Measurements from ENCODE around the gene ANXA8. TPM values are rescaled to one million over a fixed set of nuclear protein-coding genes. Genes with fewer than 3 reads are reported as not detected.

The ANXA8 gene
- total RNA-seq, 8 experiments from 2014 or later = 0.11 to 2.1 (median 1.3) TPM; not detected in 4

DNA sequence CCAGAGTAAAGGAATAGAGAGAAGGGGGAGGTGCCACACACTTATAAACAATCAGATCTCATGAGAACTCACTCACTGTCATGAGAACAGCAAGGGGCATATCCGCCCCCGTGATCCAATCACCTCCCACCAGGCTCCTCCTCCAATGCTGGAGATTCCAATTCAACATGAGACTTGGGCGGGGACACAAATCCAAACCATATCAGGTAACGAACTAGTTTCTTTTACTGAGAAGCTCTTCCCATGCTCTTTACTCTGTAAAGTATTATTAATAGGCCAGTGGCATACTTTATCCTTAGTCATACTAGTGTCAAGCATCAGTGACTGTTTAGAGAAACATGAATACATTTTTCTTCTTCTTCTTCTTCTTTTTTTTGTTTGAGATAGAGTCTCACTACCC is 60.4 kb downstream of the ANXA8 start:
- in situ Hi-C loops (cut with MboI; ENCODE audit: low pct_unique_long_range_greater_than_20kb in 2 of 9, low sequenced_read_pairs in 9 of 9, unreplicated experiment in 9 of 9) = loop anchor here in 1 of 9 experiments (10.0 kb wide), 1 partner anchor 49 kb away; no protein-coding TSS in a partner anchor
- Histone ChIP-seq H3K4me3 (no peak overlapping the region), H3K27ac (no peak overlapping the region), H3K4me1 (replicated peaks in 1 of 2) (peaks cover 0 to 3% of the 10 kb centered on the region in 2 donors)
- ATAC-seq (replicated peaks in 6 of 8) = no peak
- 20 to 95% (median 76%) methylated on average over 1 to 4 of the region's 4 CpGs; no CpG with 5 or more reads in 3 of the 10 experiments for WGBS, 10 experiments

DNA sequence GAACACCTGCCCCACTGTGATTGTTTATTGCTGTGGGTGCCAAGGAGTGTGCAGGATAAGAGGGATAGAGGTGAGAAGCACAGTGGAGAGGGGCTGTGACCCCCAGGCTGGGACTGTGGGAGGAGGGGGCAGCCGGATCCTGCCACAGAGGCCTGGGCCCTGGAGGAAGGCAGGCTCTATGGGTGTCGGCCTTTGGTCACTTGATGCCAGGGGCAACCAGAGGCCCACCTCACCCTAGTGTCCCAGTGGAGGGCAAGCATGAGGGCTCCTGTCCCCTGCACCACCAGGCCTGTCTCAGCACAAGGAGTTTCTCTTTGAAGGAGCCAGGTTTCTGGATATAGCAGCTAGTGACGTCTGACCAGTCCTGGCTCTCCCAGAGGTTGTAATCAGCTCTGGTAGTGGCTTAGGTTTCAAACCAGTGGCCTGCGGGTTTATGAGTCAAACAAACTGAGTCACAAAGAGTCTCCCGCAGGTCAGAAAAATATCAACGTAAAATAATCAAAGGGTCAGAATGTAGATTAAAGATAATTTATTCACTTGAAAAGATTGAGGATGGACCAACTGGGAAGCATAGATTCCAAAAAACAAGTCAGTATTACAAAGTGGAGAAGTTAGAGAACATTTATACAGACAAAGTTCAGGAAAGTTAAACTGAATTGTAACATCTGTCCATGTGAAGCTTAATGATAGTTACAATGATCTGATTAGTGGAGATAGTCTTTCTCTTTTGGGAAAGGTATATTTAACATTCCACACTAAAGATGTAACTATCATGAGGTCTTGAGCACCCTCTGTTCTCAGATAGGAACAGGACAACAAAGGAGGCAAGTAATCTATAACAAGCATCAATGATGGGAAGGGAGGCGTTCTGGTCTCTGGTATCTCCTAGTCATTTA is 62.6 kb downstream of the ANXA8 start:
- ATAC-seq (replicated peaks in 6 of 8) = peak in 2 of 8 experiments; percentile 91 to 94

DNA sequence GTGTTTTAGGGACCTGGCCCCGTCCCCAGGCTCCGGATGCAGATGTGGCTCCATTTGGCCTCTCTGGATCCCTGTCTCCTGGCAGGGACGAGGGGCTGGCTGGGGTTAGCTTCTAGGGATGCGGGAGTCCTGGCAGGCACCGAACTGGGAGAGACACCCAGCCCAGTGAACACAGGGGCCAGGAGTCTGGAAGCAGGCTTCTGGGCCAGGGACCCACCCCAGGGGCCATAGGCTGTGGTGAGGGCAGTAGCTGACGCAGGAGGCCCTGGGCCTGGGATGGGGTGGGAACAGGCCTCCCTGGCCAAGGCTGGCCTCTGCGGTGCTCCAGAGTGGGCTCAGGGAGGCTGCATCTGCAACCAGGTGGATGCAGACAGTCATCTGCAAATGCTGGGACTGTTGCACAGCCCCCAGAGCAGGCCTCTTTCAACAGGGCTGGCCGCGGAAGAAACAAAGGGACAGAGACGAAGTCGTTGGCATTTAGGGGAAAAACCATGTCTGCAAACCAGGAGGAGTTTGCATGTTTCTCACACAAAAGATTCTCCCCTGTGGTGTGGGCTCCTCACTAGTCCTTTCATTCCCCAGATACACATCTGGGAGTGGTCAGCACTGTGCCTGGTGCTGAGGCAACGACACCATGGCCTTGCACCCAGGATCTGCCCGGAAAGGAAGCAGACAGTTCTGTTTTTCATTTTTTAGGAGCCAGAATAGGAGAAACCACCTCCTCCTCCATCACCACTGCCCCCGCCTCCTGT is 63.4 kb downstream of the ANXA8 start:
- in situ Hi-C loops (cut with MboI; ENCODE audit: low pct_unique_long_range_greater_than_20kb in 2 of 9, low sequenced_read_pairs in 9 of 9, unreplicated experiment in 9 of 9) = loop anchor here in 1 of 9 experiments (10.0 kb wide), 1 partner anchor 46 kb away; no protein-coding TSS in a partner anchor
- H3K27ac ChIP-seq = no peak overlapping the region
- peak in 3 of 8 experiments; percentile 24 to 43 (median 27) for ATAC-seq (replicated peaks in 6 of 8)
- H3K4me3 ChIP-seq = no peak overlapping the region
- WGBS, 10 experiments = 22 to 100% (median 54%) methylated on average over 1 to 10 of the region's 14 CpGs; no CpG with 5 or more reads in 3 of the 10 experiments
- H3K4me1 ChIP-seq (replicated peaks in 1 of 2) = peaks cover 0 to 3% of the 10 kb centered on the region in 2 donors

More for the DNA sequence above, 62.6 kb downstream of the ANXA8 start:
- WGBS, 10 experiments = 23 to 100% (median 80%) methylated on average over 2 to 5 of the region's 7 CpGs
- Histone ChIP-seq H3K4me3 (no peak overlapping the region), H3K27ac (no peak overlapping the region), H3K4me1 (replicated peaks in 1 of 2) (peaks cover 0 to 3% of the 10 kb centered on the region in 2 donors)
- in situ Hi-C loops (cut with MboI; ENCODE audit: low pct_unique_long_range_greater_than_20kb in 2 of 9, low sequenced_read_pairs in 9 of 9, unreplicated experiment in 9 of 9) = loop anchor here in 1 of 9 experiments (10.0 kb wide), 1 partner anchor 47 kb away; no protein-coding TSS in a partner anchor

DNA sequence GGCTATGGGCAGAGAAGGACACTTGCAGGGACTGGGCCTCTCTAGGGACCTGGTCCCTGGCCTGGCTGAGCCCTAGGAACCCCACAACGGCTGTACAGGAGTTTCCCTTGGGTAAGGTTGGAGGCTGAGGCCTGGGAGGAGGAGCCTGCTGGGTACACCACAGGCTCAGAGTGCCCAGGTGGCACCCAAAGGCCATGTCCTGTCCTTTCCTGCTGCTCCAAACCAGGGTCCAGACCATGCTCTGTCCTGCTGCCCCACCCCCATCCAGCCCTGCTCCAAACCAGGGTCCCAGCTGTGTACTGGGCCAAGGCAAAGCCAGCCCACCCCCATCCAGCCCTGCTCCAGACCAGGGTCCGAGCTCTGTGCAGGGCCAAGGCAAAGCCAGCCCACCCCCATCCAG is 64.5 kb downstream of the ANXA8 start:
- Histone ChIP-seq H3K4me3 (no peak overlapping the region), H3K4me1 (replicated peaks in 1 of 2) (peaks cover 0 to 3% of the 10 kb centered on the region in 2 donors), H3K27ac (no peak overlapping the region)
- 80% methylated on average over 1 of the region's 2 CpGs; no CpG with 5 or more reads in 9 of the 10 experiments for WGBS, 10 experiments
- no peak for ATAC-seq (replicated peaks in 6 of 8)
- in situ Hi-C loops (cut with MboI; ENCODE audit: low pct_unique_long_range_greater_than_20kb in 2 of 9, low sequenced_read_pairs in 9 of 9, unreplicated experiment in 9 of 9) = no loop called here

DNA sequence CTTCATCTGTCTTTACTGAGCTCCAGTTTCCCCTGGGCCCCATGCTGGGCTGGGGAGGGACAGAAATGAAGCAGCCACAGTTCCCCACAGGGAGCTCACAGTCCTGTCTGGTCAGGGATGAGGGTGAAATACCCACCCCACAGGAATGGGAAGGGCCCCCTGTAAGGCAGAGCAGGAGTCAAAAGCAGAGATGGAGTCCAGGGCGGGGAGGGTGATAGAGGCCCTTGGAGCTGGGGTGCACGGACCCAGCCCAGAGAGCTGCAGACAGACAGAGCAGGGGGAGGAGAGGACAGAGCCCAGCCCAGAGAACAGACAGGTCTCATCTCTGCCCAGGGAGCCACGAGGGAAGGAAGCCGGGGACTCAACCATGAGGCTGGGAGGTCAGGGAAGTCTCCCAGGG is 64.9 kb downstream of the ANXA8 start:
- WGBS, 10 experiments = 67% methylated on average over 1 of the region's 4 CpGs; no CpG with 5 or more reads in 9 of the 10 experiments
- Histone ChIP-seq H3K4me3 (no peak overlapping the region), H3K27ac (no peak overlapping the region), H3K4me1 (replicated peaks in 1 of 2) (peaks cover 0 to 3% of the 10 kb centered on the region in 2 donors)
- in situ Hi-C loops (cut with MboI; ENCODE audit: low pct_unique_long_range_greater_than_20kb in 2 of 9, low sequenced_read_pairs in 9 of 9, unreplicated experiment in 9 of 9) = no loop called here
- no peak for ATAC-seq (replicated peaks in 6 of 8)

DNA sequence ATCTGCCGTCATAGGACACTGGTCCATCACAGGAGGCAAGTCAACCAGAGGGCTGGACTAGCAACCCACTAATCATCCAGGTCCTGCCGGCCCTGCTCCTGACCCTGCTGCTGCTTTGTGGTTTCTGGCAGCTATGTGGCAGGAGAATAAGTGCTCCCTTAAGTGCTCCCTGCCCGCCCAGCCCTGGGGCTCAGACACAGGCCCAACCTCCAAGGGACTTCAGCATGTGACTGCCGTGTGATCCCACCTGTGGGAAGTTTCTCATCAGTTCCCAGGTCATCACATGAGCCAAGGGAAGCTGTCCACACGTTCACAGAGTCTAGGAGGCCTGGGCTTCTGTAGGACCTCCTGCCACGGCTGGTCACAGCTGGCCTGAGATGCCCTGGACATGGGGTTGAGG is 65.6 kb downstream of the ANXA8 start:
- no peak overlapping the region for H3K27ac ChIP-seq
- 20 to 88% (median 51%) methylated on average over 1 to 4 of the region's 6 CpGs; no CpG with 5 or more reads in 6 of the 10 experiments for WGBS, 10 experiments
- in situ Hi-C loops (cut with MboI; ENCODE audit: low pct_unique_long_range_greater_than_20kb in 2 of 9, low sequenced_read_pairs in 9 of 9, unreplicated experiment in 9 of 9) = no loop called here
- H3K4me1 ChIP-seq (replicated peaks in 1 of 2) = peaks cover 0 to 3% of the 10 kb centered on the region in 2 donors
- H3K4me3 ChIP-seq = no peak overlapping the region
- ATAC-seq (replicated peaks in 6 of 8) = no peak

Other genes with a start within 250 kb of the ANXA8 start
- gene GDF10, start 183.9 kb downstream of the ANXA8 start, total RNA-seq = 10 to 100 TPM in 1 of 8 experiments, under 1 TPM in 4, not detected in 3; 0.05 to 78.6 (median 0.17) TPM
- under 1 TPM in 3 of 8 experiments, not detected in 5; 0.08 to 0.52 (median 0.21) TPM for gene GDF2, start 161.7 kb downstream of the ANXA8 start, total RNA-seq
- gene RBP3, start 135.8 kb downstream of the ANXA8 start, total RNA-seq = under 1 TPM in 6 of 8 experiments, not detected in 2; under 0.01 to 0.28 (median 0.07) TPM
- under 1 TPM in 7 of 8 experiments, not detected in 1; 0.23 to 0.62 (median 0.50) TPM for gene ZNF488, start 99.8 kb downstream of the ANXA8 start, total RNA-seq
- gene FAM25G, start 7.6 kb upstream of the ANXA8 start, total RNA-seq = not detected
- gene AGAP9, start 39.5 kb upstream of the ANXA8 start, total RNA-seq = 10 to 100 TPM in 1 of 8 experiments, 1 to 10 TPM in 7; 4.3 to 21.4 (median 5.7) TPM